HL-60 (cell line): ENCODE data around the gene MARCO.

Source experiments
- POLR2AphosphoS5 ChIP-seq: IDR thresholded peaks from 2 replicates; pipeline ENCODE4 v1.6.1; 2012; ENCODE audit warnings: low read depth
- TF ChIP-seq, protein P1 (sequence below): IDR thresholded peaks from one replicate; pipeline ENCODE4 v1.5.1; 2011; ENCODE audit warnings: low read length, control low read depth, inconsistent platforms; ENCODE audit not compliant: insufficient read depth
- TF ChIP-seq, protein P2 (sequence below): IDR thresholded peaks from 2 replicates; pipeline ENCODE4 v1.6.1; 2012; ENCODE audit warnings: low read depth; ENCODE audit not compliant: insufficient replicate concordance

DNA sequence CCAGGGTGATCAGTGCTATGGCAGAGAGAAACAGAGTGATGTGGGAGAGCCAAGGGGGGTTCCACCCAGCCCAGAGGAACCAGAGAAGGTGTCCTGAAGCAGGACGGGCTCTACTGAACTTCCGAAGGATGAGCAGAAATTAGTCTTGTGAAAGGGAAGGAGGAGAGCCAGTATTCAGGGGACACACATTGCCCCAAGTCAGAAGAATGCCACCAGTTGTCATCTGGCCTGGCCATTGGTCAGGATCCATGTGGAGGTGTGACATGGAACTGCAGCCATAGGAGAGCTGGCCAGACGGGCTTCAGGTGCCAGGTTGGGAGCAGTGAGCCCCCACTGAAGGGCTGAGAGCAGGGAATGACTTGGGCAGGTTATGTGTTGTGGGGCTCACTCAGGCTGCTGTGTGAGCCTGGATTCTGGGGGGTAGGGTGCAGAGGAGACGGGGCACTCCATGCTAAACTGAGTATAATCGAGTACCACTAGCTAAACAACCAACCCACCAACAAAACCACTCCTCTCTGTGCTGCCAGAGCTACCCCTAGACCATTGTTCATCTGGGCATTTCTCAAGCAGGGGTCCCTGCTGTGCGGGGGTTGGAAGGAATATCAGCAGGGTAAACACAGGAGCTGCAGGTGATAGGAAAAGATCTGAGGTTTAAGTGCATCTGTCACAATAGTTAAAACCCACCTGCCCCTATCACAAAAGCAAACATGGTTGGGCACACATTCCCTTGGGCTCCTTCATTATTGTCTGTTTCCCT, 25.3 kb downstream of the MARCO start:
- TF ChIP-seq, protein P1, sequence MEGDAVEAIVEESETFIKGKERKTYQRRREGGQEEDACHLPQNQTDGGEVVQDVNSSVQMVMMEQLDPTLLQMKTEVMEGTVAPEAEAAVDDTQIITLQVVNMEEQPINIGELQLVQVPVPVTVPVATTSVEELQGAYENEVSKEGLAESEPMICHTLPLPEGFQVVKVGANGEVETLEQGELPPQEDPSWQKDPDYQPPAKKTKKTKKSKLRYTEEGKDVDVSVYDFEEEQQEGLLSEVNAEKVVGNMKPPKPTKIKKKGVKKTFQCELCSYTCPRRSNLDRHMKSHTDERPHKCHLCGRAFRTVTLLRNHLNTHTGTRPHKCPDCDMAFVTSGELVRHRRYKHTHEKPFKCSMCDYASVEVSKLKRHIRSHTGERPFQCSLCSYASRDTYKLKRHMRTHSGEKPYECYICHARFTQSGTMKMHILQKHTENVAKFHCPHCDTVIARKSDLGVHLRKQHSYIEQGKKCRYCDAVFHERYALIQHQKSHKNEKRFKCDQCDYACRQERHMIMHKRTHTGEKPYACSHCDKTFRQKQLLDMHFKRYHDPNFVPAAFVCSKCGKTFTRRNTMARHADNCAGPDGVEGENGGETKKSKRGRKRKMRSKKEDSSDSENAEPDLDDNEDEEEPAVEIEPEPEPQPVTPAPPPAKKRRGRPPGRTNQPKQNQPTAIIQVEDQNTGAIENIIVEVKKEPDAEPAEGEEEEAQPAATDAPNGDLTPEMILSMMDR, result no peak
- no peak for TF ChIP-seq POLR2AphosphoS5
- TF ChIP-seq, protein P2, sequence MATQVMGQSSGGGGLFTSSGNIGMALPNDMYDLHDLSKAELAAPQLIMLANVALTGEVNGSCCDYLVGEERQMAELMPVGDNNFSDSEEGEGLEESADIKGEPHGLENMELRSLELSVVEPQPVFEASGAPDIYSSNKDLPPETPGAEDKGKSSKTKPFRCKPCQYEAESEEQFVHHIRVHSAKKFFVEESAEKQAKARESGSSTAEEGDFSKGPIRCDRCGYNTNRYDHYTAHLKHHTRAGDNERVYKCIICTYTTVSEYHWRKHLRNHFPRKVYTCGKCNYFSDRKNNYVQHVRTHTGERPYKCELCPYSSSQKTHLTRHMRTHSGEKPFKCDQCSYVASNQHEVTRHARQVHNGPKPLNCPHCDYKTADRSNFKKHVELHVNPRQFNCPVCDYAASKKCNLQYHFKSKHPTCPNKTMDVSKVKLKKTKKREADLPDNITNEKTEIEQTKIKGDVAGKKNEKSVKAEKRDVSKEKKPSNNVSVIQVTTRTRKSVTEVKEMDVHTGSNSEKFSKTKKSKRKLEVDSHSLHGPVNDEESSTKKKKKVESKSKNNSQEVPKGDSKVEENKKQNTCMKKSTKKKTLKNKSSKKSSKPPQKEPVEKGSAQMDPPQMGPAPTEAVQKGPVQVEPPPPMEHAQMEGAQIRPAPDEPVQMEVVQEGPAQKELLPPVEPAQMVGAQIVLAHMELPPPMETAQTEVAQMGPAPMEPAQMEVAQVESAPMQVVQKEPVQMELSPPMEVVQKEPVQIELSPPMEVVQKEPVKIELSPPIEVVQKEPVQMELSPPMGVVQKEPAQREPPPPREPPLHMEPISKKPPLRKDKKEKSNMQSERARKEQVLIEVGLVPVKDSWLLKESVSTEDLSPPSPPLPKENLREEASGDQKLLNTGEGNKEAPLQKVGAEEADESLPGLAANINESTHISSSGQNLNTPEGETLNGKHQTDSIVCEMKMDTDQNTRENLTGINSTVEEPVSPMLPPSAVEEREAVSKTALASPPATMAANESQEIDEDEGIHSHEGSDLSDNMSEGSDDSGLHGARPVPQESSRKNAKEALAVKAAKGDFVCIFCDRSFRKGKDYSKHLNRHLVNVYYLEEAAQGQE, result no peak
